GM12891 (cell line): Measurements from ENCODE around the gene CCBE1.

Experiments
- PAX5 ChIP-seq: IDR thresholded peaks from 2 replicates; pipeline ENCODE4 v1.6.1; 2011; ENCODE audit warnings: low read length, moderate library complexity, mild to moderate bottlenecking; ENCODE audit not compliant: insufficient read depth, severe bottlenecking
- POLR2A ChIP-seq: IDR thresholded peaks from 2 replicates; pipeline ENCODE4 v1.6.1; 2011; ENCODE audit warnings: low read depth, low read length, control low read depth
- POLR2AphosphoS5 ChIP-seq: IDR thresholded peaks from 2 replicates; pipeline ENCODE4 v1.6.1; 2011; ENCODE audit warnings: low read depth, low read length, control low read depth
- POU2F2 ChIP-seq: IDR thresholded peaks from 2 replicates; pipeline ENCODE4 v1.6.1; 2011; ENCODE audit warnings: low read depth, mild to moderate bottlenecking, control low read depth, low read length, moderate library complexity
- SPI1 ChIP-seq: IDR thresholded peaks from 2 replicates; pipeline ENCODE4 v1.6.1; 2011; ENCODE audit warnings: low read depth, low read length, control low read depth
- TAF1 ChIP-seq: IDR thresholded peaks from 2 replicates; pipeline ENCODE4 v1.6.1; 2011; ENCODE audit warnings: low read depth, low read length, control low read depth

DNA sequence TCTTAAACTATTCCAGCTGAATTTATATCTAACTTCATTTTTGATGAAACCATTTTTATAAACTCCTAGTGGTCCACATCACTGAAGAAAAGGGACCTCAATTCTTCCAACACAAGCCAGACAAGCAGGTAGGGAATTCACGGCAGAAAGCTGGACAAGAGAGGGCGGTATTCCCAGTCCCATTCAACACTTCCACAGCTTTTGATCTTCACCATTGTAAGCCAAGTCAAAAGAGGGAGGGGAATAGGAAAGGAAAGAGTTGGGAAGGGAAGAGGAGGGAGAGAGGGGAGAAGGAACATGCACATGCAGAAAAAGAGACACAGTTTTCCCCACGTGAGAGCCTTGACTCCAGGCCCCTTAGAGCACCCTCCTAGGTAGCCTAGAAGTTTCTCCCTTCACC lies 77.4 kb downstream of the CCBE1 start:
- TF ChIP-seq TAF1 (no peak), POLR2AphosphoS5 (no peak), SPI1 (no peak), POU2F2 (no peak), POLR2A (no peak), PAX5 (no peak)
